ENCODE measurements around the gene KLK11. TPM values are rescaled to one million over a fixed set of nuclear protein-coding genes. Genes with fewer than 3 reads are reported as not detected.

KLK11 gene
- total and polyA plus RNA-seq, 2 of the 8 experiments (the other 6 are each of a cell fraction or from before 2014, with no cell fraction given) = 0.45 TPM; not detected in 1

DNA sequence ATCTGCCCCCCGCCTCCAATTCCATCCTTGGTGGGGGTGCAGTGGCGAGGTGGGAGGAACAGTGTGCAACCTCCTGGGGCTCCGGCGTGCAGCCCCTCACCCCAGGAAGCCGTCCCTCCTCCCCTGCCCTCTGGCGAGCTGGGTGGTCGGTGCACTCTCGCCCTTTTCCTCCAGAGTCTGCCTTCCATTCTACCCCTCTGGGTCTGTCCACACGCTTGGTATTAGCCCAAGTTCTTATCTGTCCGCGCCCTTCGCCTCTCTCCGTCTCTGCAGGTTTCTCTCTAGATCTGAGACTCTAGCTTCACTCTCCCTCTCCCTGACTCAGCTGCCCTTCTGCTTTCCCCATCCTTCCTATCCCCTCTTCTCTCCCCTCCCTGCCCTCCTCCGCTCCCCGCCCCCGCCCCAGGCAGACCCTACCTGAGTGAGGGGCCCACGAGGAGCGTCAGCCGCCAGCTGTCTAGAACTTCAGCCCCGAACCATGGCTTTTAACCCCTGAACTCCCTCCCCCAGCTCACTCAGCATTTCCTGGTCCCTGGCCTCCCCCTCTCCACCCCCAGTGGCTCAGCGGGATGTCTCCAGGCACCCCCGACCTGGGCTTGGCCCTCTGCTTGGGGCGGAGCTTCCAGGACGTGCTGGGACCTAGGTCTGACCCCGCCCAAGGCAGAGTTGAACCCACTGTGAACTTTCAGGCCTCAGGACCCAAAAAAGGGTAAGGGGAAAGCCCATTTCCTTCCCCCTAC lies 39.0 kb upstream of the KLK11 start:
- DNase-seq (ENCODE audit: low read depth in 1 of 2, low spot score in 2 of 2) = peak in 1 of 2 experiments; percentile 68
- H2BK5ac ChIP-seq (ENCODE audit: low read depth, low read length) = peak overlapping the region; percentile 81; the same call in 1 of the 2 replicates
- H3K4me1 ChIP-seq (replicated peaks in 1 of 4; ENCODE audit: control insufficient read depth in 3 of 4, insufficient read depth in 4 of 4, low read length in 3 of 4) = peaks cover 0 to 9% (median 1%) of the 10 kb centered on the region in 4 experiments; a peak in 4 of 7 replicates
- H3K9ac ChIP-seq (replicated peaks in 1 of 4; ENCODE audit: extremely low read depth in 1 of 4, low read depth in 3 of 4, low read length in 3 of 4) = no peak overlapping the region
- H3K36me3 ChIP-seq (ENCODE audit: control insufficient read depth in 2 of 4, insufficient read depth in 4 of 4, low read length in 3 of 4) = no peaks in the 10 kb centered on the region
- no peaks in the 10 kb centered on the region; a peak in 1 of 4 replicates for H3K9me3 ChIP-seq (ENCODE audit: insufficient read depth in 2 of 2, low read depth in 1 of 2, low read length in 1 of 2)
- peaks cover 11% of the 10 kb centered on the region; the same call in 1 of the 2 replicates for H3K23me2 ChIP-seq (ENCODE audit: low read depth, low read length)
- H3K56ac ChIP-seq (replicated peaks; ENCODE audit: insufficient read length, low read depth, low read length) = no peak overlapping the region
- no peak overlapping the region for H3K4ac ChIP-seq (replicated peaks; ENCODE audit: insufficient read length, low read depth, low read length)
- H3K79me2 ChIP-seq (ENCODE audit: control insufficient read depth in 1 of 2, insufficient read depth in 2 of 2, low read length in 2 of 2) = no peaks in the 10 kb centered on the region
- H3K27me3 ChIP-seq (replicated peaks in 1 of 4; ENCODE audit: control insufficient read depth in 3 of 4, extremely low read depth in 1 of 4, insufficient read depth in 3 of 4, low read length in 3 of 4) = no peaks in the 10 kb centered on the region; a peak in 2 of 7 replicates
- no peak overlapping the region for H4K5ac ChIP-seq (ENCODE audit: insufficient read length, low read depth, low read length)
- H3K14ac ChIP-seq (ENCODE audit: insufficient read length) = no peak overlapping the region
- H4K8ac ChIP-seq (ENCODE audit: extremely low read depth, insufficient read depth, low read length) = peak overlapping the region; percentile 46; the same call in 1 of the 2 replicates
- no peaks in the 10 kb centered on the region for H4K20me1 ChIP-seq (replicated peaks in 1 of 2; ENCODE audit: control insufficient read depth in 1 of 2, insufficient read depth in 2 of 2, low read length in 2 of 2)
- peak overlapping the region; percentile 55 to 64 (median 62) for H3K4me3 ChIP-seq (ENCODE audit: extremely low read depth in 1 of 4, insufficient read depth in 2 of 4, low read depth in 3 of 4, low read length in 4 of 4)
- no peak overlapping the region for H3K23ac ChIP-seq (ENCODE audit: insufficient read length)
- no peaks in the 10 kb centered on the region for H3K79me1 ChIP-seq (ENCODE audit: low read depth, low read length)
- no peak overlapping the region for H2BK15ac ChIP-seq (ENCODE audit: low read length)
- peak overlapping the region; percentile 95; the same call in 1 of the 2 replicates for H2AFZ ChIP-seq (ENCODE audit: low read length)
- WGBS, 2 experiments (ENCODE audit: extremely low coverage in 1 of 2, insufficient coverage in 1 of 2, insufficient read length in 1 of 2, insufficient replicate concordance in 2 of 2, low coverage in 1 of 2, low lambda C conversion rate in 2 of 2, missing lambda C conversion rate in 1 of 2) = 22% methylated on average over 10 of the region's 25 CpGs; no CpG with 5 or more reads in 1 of the 2 experiments
- no peak overlapping the region for H2BK20ac ChIP-seq (ENCODE audit: low read length)
- ChIA-PET POLR2A (ENCODE audit: partially characterized antibody) (interaction anchor here (0.8 to 1.8 kb wide), 5 partner anchors 17 to 48 kb away, joined by 3 to 7 read pairs (median 4); no protein-coding TSS in a partner anchor), CTCF (ENCODE audit: partially characterized antibody) (interaction anchor here (0.5 to 2.3 kb wide), 11 partner anchors 12 to 595 kb away, joined by 3 to 13 read pairs (median 3); no protein-coding TSS in a partner anchor)
- H2BK120ac ChIP-seq (replicated peaks; ENCODE audit: low read depth, low read length) = peak overlapping the region; percentile 35
- no peak overlapping the region for H2AK5ac ChIP-seq (ENCODE audit: low read depth, low read length)
- H3K18ac ChIP-seq (ENCODE audit: extremely low read depth, low read length) = peak overlapping the region; percentile 90
- H3K27ac ChIP-seq (ENCODE audit: low read depth, low read length) = no peak overlapping the region
- no peak for FAIRE-seq
- H2BK12ac ChIP-seq (ENCODE audit: low read depth, low read length) = peak overlapping the region; percentile 87; the same call in 1 of the 2 replicates
- H3K4me2 ChIP-seq (ENCODE audit: insufficient read depth in 1 of 2, low read depth in 2 of 2, low read length in 2 of 2) = peak overlapping the region; percentile 85 to 87
- no peak overlapping the region for H4K91ac ChIP-seq (replicated peaks; ENCODE audit: insufficient read length, low read length)
- no peak for TF ChIP-seq GABPA (IDR thresholded peaks at IDR 0.05; ENCODE audit: borderline replicate concordance, insufficient read depth, low read length)
- TF ChIP-seq RBBP5 (IDR thresholded peaks at IDR 0.05; ENCODE audit: borderline replicate concordance, low read depth, low read length) = 0 out of 2 replicates have a peak, but pooled peaks have one; percentile 44
- TF ChIP-seq HDAC2 (IDR thresholded peaks at IDR 0.05; ENCODE audit: borderline replicate concordance in 1 of 2, low read depth in 2 of 2, low read length in 2 of 2) = no peak
- TF ChIP-seq, protein P1, sequence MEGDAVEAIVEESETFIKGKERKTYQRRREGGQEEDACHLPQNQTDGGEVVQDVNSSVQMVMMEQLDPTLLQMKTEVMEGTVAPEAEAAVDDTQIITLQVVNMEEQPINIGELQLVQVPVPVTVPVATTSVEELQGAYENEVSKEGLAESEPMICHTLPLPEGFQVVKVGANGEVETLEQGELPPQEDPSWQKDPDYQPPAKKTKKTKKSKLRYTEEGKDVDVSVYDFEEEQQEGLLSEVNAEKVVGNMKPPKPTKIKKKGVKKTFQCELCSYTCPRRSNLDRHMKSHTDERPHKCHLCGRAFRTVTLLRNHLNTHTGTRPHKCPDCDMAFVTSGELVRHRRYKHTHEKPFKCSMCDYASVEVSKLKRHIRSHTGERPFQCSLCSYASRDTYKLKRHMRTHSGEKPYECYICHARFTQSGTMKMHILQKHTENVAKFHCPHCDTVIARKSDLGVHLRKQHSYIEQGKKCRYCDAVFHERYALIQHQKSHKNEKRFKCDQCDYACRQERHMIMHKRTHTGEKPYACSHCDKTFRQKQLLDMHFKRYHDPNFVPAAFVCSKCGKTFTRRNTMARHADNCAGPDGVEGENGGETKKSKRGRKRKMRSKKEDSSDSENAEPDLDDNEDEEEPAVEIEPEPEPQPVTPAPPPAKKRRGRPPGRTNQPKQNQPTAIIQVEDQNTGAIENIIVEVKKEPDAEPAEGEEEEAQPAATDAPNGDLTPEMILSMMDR (IDR thresholded peaks at IDR 0.05; ENCODE audit: control extremely low read depth in 1 of 3, insufficient read depth in 1 of 3, low read depth in 1 of 3, low read length in 3 of 3) = peak in 1 of 3 experiments; percentile 5; a peak in 1 of 4 replicates
- TF ChIP-seq, protein P2, sequence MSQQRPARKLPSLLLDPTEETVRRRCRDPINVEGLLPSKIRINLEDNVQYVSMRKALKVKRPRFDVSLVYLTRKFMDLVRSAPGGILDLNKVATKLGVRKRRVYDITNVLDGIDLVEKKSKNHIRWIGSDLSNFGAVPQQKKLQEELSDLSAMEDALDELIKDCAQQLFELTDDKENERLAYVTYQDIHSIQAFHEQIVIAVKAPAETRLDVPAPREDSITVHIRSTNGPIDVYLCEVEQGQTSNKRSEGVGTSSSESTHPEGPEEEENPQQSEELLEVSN (IDR thresholded peaks at IDR 0.05) = no peak
- no peak for TF ChIP-seq RFX5 (IDR thresholded peaks at IDR 0.05; ENCODE audit: borderline replicate concordance, low read depth, low read length)
- TF ChIP-seq ASH2L (IDR thresholded peaks at IDR 0.05; ENCODE audit: low read length) = no peak

All from H1 (cell line).